ENCODE data around the gene ORMDL2. TPM values are rescaled to one million over a fixed set of nuclear protein-coding genes. Genes with fewer than 3 reads are reported as not detected.

ORMDL2 gene
- total and polyA plus RNA-seq, 2 experiments from 2014 or later = 28.6 to 106 TPM

DNA sequence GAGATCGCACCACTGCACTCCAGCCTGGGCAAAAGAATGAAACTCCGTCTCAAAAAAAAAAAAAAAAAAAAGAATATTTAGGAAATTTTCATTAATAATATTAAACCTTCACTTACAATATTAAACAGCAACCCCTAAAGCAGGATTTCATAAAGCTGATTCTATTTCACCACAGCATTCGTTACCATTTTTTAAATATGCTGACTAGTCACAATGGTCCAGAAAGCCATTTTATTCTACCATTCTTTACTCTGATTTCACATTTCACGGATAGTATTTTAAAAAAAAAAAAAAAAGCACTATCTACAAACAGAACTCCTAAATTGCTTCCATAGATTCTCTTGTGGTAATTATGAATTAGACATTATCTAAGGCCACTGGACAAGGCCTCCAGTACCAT, 27.9 kb upstream of the ORMDL2 start:
- Histone ChIP-seq H3K4me3 (no peak overlapping the region), H3K27ac (no peak overlapping the region), H4K20me1 (ENCODE audit: insufficient read depth, poor library complexity, severe bottlenecking) (no peaks in the 10 kb centered on the region), H3K36me3 (replicated peaks; ENCODE audit: insufficient read depth, low read depth) (peaks cover 3% of the 10 kb centered on the region), H3K27me3 (no peaks in the 10 kb centered on the region), H3K4me1 (ENCODE audit: insufficient read depth) (no peaks in the 10 kb centered on the region), H3K79me2 (peaks cover 22% of the 10 kb centered on the region), H3K4me2 (no peak overlapping the region), H3K9me3 (ENCODE audit: low read depth) (no peaks in the 10 kb centered on the region), H3K9me2 (replicated peaks; ENCODE audit: insufficient read depth) (no peaks in the 10 kb centered on the region), H2AFZ (no peak overlapping the region)
- no peak for DNase-seq (ENCODE audit: low spot score)
- TF ChIP-seq EZH2phosphoT487 (IDR thresholded peaks at IDR 0.05; ENCODE audit: low read depth, severe bottlenecking, unreplicated experiment) = no peak
- no peak for TF ChIP-seq EZH2 (IDR thresholded peaks at IDR 0.05; ENCODE audit: borderline replicate concordance)
- TF ChIP-seq, protein P1, sequence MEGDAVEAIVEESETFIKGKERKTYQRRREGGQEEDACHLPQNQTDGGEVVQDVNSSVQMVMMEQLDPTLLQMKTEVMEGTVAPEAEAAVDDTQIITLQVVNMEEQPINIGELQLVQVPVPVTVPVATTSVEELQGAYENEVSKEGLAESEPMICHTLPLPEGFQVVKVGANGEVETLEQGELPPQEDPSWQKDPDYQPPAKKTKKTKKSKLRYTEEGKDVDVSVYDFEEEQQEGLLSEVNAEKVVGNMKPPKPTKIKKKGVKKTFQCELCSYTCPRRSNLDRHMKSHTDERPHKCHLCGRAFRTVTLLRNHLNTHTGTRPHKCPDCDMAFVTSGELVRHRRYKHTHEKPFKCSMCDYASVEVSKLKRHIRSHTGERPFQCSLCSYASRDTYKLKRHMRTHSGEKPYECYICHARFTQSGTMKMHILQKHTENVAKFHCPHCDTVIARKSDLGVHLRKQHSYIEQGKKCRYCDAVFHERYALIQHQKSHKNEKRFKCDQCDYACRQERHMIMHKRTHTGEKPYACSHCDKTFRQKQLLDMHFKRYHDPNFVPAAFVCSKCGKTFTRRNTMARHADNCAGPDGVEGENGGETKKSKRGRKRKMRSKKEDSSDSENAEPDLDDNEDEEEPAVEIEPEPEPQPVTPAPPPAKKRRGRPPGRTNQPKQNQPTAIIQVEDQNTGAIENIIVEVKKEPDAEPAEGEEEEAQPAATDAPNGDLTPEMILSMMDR (IDR thresholded peaks at IDR 0.05; ENCODE audit: poor library complexity) = no peak
- 92% methylated on average over 4 of the region's 4 CpGs for WGBS (ENCODE audit: low lambda C conversion rate, missing lambda C conversion rate)

DNA sequence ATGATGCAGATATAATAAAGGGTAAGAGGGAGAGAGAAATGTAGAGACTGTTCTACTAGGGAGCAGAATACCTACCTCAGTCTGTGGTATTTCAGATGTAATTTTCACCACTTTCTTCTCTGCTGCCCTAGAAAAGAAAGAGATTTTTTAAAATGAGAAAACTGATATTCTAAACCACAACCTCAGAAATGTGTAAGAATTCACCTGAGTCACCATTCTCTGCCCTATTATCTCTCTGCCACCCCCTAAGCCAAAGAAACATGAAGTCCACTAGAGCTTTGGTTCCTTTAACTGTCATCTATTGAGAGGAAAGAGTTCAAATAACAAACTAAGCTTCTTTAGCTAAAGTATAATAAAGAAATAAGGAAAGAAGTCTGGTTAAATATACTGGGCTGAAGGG, 21.9 kb upstream of the ORMDL2 start:
- H2AFZ ChIP-seq = no peak overlapping the region
- no peak for DNase-seq (ENCODE audit: low spot score)
- H4K20me1 ChIP-seq (ENCODE audit: insufficient read depth, poor library complexity, severe bottlenecking) = peaks cover 3% of the 10 kb centered on the region
- H3K9me3 ChIP-seq (ENCODE audit: low read depth) = no peaks in the 10 kb centered on the region
- H3K4me2 ChIP-seq = no peak overlapping the region
- H3K9me2 ChIP-seq (replicated peaks; ENCODE audit: insufficient read depth) = no peaks in the 10 kb centered on the region
- H3K4me1 ChIP-seq (ENCODE audit: insufficient read depth) = no peaks in the 10 kb centered on the region
- H3K27me3 ChIP-seq = no peaks in the 10 kb centered on the region
- H3K36me3 ChIP-seq (replicated peaks; ENCODE audit: insufficient read depth, low read depth) = no peaks in the 10 kb centered on the region
- no peak overlapping the region for H3K4me3 ChIP-seq
- H3K79me2 ChIP-seq = peaks cover 36% of the 10 kb centered on the region
- H3K27ac ChIP-seq = no peak overlapping the region
- TF ChIP-seq EZH2phosphoT487 (IDR thresholded peaks at IDR 0.05; ENCODE audit: low read depth, severe bottlenecking, unreplicated experiment) (no peak), EZH2 (IDR thresholded peaks at IDR 0.05; ENCODE audit: borderline replicate concordance) (no peak)
- TF ChIP-seq, protein P1 (IDR thresholded peaks at IDR 0.05; ENCODE audit: poor library complexity) = no peak

DNA sequence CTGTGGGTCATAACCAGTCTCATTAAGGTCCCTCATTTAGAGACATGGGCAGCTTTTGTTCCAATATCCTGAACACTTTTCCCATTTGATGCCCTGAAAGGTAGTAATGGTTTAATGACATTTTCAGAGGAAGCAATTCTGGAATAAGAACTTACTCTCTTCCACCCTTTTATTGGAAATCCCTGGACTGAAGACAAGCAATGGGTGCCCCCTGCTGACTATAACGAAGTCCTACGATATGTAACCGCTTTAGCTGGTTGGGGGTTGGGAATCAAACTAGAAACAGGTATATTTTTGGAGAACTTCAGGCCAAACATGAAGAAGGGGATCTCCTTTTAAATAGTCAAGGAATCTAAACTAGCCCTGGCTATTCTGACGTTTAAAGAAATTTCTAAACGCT, 20.8 kb upstream of the ORMDL2 start:
- Histone ChIP-seq H4K20me1 (ENCODE audit: insufficient read depth, poor library complexity, severe bottlenecking) (peaks cover 10% of the 10 kb centered on the region), H2AFZ (no peak overlapping the region), H3K36me3 (replicated peaks; ENCODE audit: insufficient read depth, low read depth) (no peaks in the 10 kb centered on the region), H3K79me2 (peaks cover 38% of the 10 kb centered on the region), H3K9me2 (replicated peaks; ENCODE audit: insufficient read depth) (no peaks in the 10 kb centered on the region), H3K4me3 (no peak overlapping the region), H3K27ac (no peak overlapping the region), H3K27me3 (no peaks in the 10 kb centered on the region), H3K9me3 (ENCODE audit: low read depth) (no peaks in the 10 kb centered on the region), H3K4me2 (no peak overlapping the region), H3K4me1 (ENCODE audit: insufficient read depth) (no peaks in the 10 kb centered on the region)
- peak; percentile 69 for DNase-seq (ENCODE audit: low spot score)
- WGBS (ENCODE audit: low lambda C conversion rate, missing lambda C conversion rate) = 47% methylated on average over 5 of the region's 5 CpGs
- no peak for TF ChIP-seq EZH2 (IDR thresholded peaks at IDR 0.05; ENCODE audit: borderline replicate concordance)
- TF ChIP-seq, protein P1 (IDR thresholded peaks at IDR 0.05; ENCODE audit: poor library complexity) = peak; percentile 68

DNA sequence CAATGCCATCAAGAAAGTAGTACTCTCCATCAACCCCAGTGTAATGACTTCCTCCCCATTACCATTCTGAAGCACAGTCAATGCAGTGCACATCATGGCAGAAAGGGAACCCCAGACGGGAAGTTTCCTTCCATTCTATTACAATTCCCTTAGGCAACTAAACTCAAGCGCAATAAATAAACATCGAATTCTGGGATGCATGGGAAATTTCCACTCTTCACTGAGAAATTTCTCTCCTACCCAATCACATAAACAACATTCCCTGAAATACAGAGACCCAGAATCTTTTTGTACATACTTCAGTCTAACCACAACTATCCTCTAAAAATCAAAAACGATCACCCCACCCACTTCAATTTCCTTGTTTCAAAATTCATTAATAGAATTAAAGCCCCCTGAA, 20.3 kb upstream of the ORMDL2 start:
- no peak overlapping the region for H3K27ac ChIP-seq
- no peaks in the 10 kb centered on the region for H3K9me2 ChIP-seq (replicated peaks; ENCODE audit: insufficient read depth)
- 70% methylated on average over 4 of the region's 4 CpGs for WGBS (ENCODE audit: low lambda C conversion rate, missing lambda C conversion rate)
- H3K9me3 ChIP-seq (ENCODE audit: low read depth) = no peaks in the 10 kb centered on the region
- peaks cover 13% of the 10 kb centered on the region for H4K20me1 ChIP-seq (ENCODE audit: insufficient read depth, poor library complexity, severe bottlenecking)
- H3K79me2 ChIP-seq = peaks cover 41% of the 10 kb centered on the region
- no peaks in the 10 kb centered on the region for H3K27me3 ChIP-seq
- no peaks in the 10 kb centered on the region for H3K4me1 ChIP-seq (ENCODE audit: insufficient read depth)
- no peak overlapping the region for H3K4me2 ChIP-seq
- H2AFZ ChIP-seq = no peak overlapping the region
- no peaks in the 10 kb centered on the region for H3K36me3 ChIP-seq (replicated peaks; ENCODE audit: insufficient read depth, low read depth)
- H3K4me3 ChIP-seq = no peak overlapping the region
- TF ChIP-seq EZH2 (IDR thresholded peaks at IDR 0.05; ENCODE audit: borderline replicate concordance) (no peak), EZH2phosphoT487 (IDR thresholded peaks at IDR 0.05; ENCODE audit: low read depth, severe bottlenecking, unreplicated experiment) (no peak)
- TF ChIP-seq, protein P1 (IDR thresholded peaks at IDR 0.05; ENCODE audit: poor library complexity) = no peak
- no peak for DNase-seq (ENCODE audit: low spot score)

All from hepatocyte (in vitro differentiated cells).